Ascending aorta (tissue), 2 donors: ENCODE data around the gene FAM169A. TPM values are rescaled to one million over a fixed set of nuclear protein-coding genes. Genes with fewer than 3 reads are reported as not detected.

Experiments used
- DNase-seq, 2 donors: peaks; one replicate each; pipeline ENCODE4 v3.0.0-alpha.2; 2019; ENCODE audit warnings: low spot score in 2 of 2
- H3K27ac ChIP-seq, 2 donors: fragments of 200-600 bp; sonication (generic); one replicate each; pipeline ENCODE4 v1.5.1; 2016 to 2017; ENCODE audit warnings: mild to moderate bottlenecking in 1 of 2
- H3K27me3 ChIP-seq: fragments of 200-600 bp; sonication (generic); one replicate; pipeline ENCODE4 v1.5.1; 2017
- H3K36me3 ChIP-seq, 2 donors: fragments of 200-600 bp; sonication (generic); one replicate each; pipeline ENCODE4 v1.5.1; 2016
- H3K4me1 ChIP-seq, 2 donors: fragments of 200-600 bp; sonication (generic); one replicate each; pipeline ENCODE4 v1.5.1; 2016 to 2017; ENCODE audit warnings: mild to moderate bottlenecking in 1 of 2
- H3K4me3 ChIP-seq, 2 donors: fragments of 200-600 bp; sonication (generic); one replicate each; pipeline ENCODE4 v1.5.1; 2016 to 2017; ENCODE audit warnings: mild to moderate bottlenecking in 1 of 2
- H3K9me3 ChIP-seq, 2 donors: fragments of 200-600 bp; sonication (generic); one replicate each; pipeline ENCODE4 v1.5.1; 2016
- CTCF ChIP-seq, 3 experiments: fragments of 200-600 bp in 2 of 3; fragments of 450-650 bp in 1 of 3; sonication (generic) in 2 of 3; IDR thresholded peaks; one replicate each; pipeline ENCODE4 v1.5.1; 2016 to 2019; ENCODE audit warnings: antibody characterized with exemption in 3 of 3, mild to moderate bottlenecking in 1 of 3, moderate library complexity in 1 of 3
- intact Hi-C: fragments of 100-400 bp; cut with DNase I; formaldehyde crosslinking; loops from one replicate; pipeline ENCODE4 v1.15.1; 2023
- total RNA-seq: library from RNA; depleted of rRNA; stranded (reverse); fragments of >200 nt; gene quantifications from one replicate; pipeline ENCODE4 v1.1.0, GENCODE V29; 2016

Gene FAM169A
- total RNA-seq, 1 donor from 2014 or later, result not detected

GRCh38 chr5:74772359-74772758 lies 93.8 kb downstream of the FAM169A start:
- no peak overlapping the region for H3K4me3 ChIP-seq
- intact Hi-C loops, result no loop called here
- H3K9me3 ChIP-seq, result no peaks in the 10 kb centered on the region
- TF ChIP-seq CTCF (IDR thresholded peaks at IDR 0.05), result no peak
- no peaks in the 10 kb centered on the region for H3K27me3 ChIP-seq
- H3K27ac ChIP-seq, result no peak overlapping the region
- no peak for DNase-seq
- H3K4me1 ChIP-seq, result peaks cover 0 to 5% of the 10 kb centered on the region in 2 donors
- H3K36me3 ChIP-seq, result peaks cover 55 to 76% of the 10 kb centered on the region in 2 donors

GRCh38 chr5:74767579-74767913 lies 98.6 kb downstream of the FAM169A start:
- DNase-seq, result no peak
- Histone ChIP-seq H3K4me1 (peaks cover 7 to 20% of the 10 kb centered on the region in 2 donors), H3K27me3 (no peaks in the 10 kb centered on the region), H3K27ac (peak overlapping the region; percentile 80 to 91), H3K36me3 (peaks cover 31 to 32% of the 10 kb centered on the region in 2 donors), H3K4me3 (peak overlapping the region; percentile 88 to 96), H3K9me3 (no peaks in the 10 kb centered on the region)
- intact Hi-C loops, result loop anchor here (1.0 to 10.0 kb wide), 6 partner anchors 81 to 570 kb away; partner anchors contain the start of genes ANKRD31, GCNT4 and HMGCR
- TF ChIP-seq CTCF (IDR thresholded peaks at IDR 0.05), result no peak

- DNase-seq, result peak; percentile 50 to 94
- peaks cover 26 to 27% of the 10 kb centered on the region in 2 donors for H3K36me3 ChIP-seq
- intact Hi-C loops, result loop anchor here (1.0 to 10.0 kb wide), 6 partner anchors 80 to 570 kb away; partner anchors contain the start of genes ANKRD31, GCNT4 and HMGCR
Observed at GRCh38 chr5:74766849-74767578, 99.2 kb downstream of the FAM169A start, which contains the start of the genes GFM2 and NSA2. Gene GFM2 (minus strand): TSS chr5:74767117. CDS start chr5:74763742, 3,375 bp downstream. Gene NSA2 (plus strand): TSS chr5:74767249. CDS start chr5:74767361, 112 bp downstream.

GRCh38 chr5:74766418-74766848 lies 99.8 kb downstream of the FAM169A start:
- Histone ChIP-seq H3K36me3 (peaks cover 21% of the 10 kb centered on the region in 2 donors), H3K27ac (peak overlapping the region; percentile 80 to 91), H3K27me3 (no peaks in the 10 kb centered on the region), H3K4me3 (peak overlapping the region; percentile 88 to 96), H3K4me1 (peaks cover 7 to 20% of the 10 kb centered on the region in 2 donors), H3K9me3 (no peaks in the 10 kb centered on the region)
- no peak for DNase-seq
- intact Hi-C loops, result loop anchor here (2.0 to 10.0 kb wide), 5 partner anchors 80 to 571 kb away; partner anchors contain the start of genes ANKRD31, GCNT4 and HMGCR
- TF ChIP-seq CTCF (IDR thresholded peaks at IDR 0.05), result peak in 2 of 3 experiments; percentile 29 to 40

More at GRCh38 chr5:74766849-74767578, 99.2 kb downstream of the FAM169A start, which contains the start of the genes GFM2 and NSA2:
- TF ChIP-seq CTCF (IDR thresholded peaks at IDR 0.05), result no peak
- H3K4me3 ChIP-seq, result peak within 1 kb of the TSS; percentile 88 to 96
- peak within 1 kb of the TSS; percentile 80 to 91 for H3K27ac ChIP-seq
- H3K4me1 ChIP-seq, result peaks cover 7 to 20% of the 10 kb centered on the region in 2 donors
- H3K9me3 ChIP-seq, result no peaks in the 10 kb centered on the region
- H3K27me3 ChIP-seq, result no peaks in the 10 kb centered on the region

GRCh38 chr5:74765929-74766328 lies 100.3 kb downstream of the FAM169A start:
- no peak for TF ChIP-seq CTCF (IDR thresholded peaks at IDR 0.05)
- Histone ChIP-seq H3K9me3 (no peaks in the 10 kb centered on the region), H3K4me1 (peaks cover 7 to 20% of the 10 kb centered on the region in 2 donors), H3K27me3 (no peaks in the 10 kb centered on the region), H3K4me3 (peak overlapping the region; percentile 88 to 96), H3K36me3 (peaks cover 16 to 17% of the 10 kb centered on the region in 2 donors), H3K27ac (no peak overlapping the region)
- DNase-seq, result no peak
- intact Hi-C loops, result loop anchor here (2.0 to 10.0 kb wide), 5 partner anchors 79 to 571 kb away; partner anchors contain the start of genes ANKRD31, GCNT4 and HMGCR
